ENCODE measurements around the gene ZW10. TPM values are rescaled to one million over a fixed set of nuclear protein-coding genes. Genes with fewer than 3 reads are reported as not detected.
A peak's percentile ranks its signal among the peaks of the same experiment; 100 is the strongest.

Gene ZW10, protein sequence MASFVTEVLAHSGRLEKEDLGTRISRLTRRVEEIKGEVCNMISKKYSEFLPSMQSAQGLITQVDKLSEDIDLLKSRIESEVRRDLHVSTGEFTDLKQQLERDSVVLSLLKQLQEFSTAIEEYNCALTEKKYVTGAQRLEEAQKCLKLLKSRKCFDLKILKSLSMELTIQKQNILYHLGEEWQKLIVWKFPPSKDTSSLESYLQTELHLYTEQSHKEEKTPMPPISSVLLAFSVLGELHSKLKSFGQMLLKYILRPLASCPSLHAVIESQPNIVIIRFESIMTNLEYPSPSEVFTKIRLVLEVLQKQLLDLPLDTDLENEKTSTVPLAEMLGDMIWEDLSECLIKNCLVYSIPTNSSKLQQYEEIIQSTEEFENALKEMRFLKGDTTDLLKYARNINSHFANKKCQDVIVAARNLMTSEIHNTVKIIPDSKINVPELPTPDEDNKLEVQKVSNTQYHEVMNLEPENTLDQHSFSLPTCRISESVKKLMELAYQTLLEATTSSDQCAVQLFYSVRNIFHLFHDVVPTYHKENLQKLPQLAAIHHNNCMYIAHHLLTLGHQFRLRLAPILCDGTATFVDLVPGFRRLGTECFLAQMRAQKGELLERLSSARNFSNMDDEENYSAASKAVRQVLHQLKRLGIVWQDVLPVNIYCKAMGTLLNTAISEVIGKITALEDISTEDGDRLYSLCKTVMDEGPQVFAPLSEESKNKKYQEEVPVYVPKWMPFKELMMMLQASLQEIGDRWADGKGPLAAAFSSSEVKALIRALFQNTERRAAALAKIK
- 26.8 TPM for polyA plus RNA-seq (2013, experiment 1 of 2)
- 23.6 TPM for polyA plus RNA-seq (2013, experiment 2 of 2)

- under 1% methylated on average over 44 of the region's 46 CpGs for WGBS
- Histone ChIP-seq H3K4me1 (ENCODE audit: insufficient read depth, low read length) (no peaks in the 10 kb centered on the region; the same call in 1 of the 2 replicates), H3K36me3 (ENCODE audit: insufficient read depth, low read length) (peaks cover 24% of the 10 kb centered on the region), H3K27me3 (ENCODE audit: insufficient read depth, low read length) (peaks cover 3% of the 10 kb centered on the region; the same call in 1 of the 2 replicates), H3K9me3 (ENCODE audit: insufficient read depth, low read depth, low read length) (no peaks in the 10 kb centered on the region), H3K9ac (ENCODE audit: low read depth, low read length) (peak within 1 kb of the TSS; percentile 89), H3K4me3 (ENCODE audit: low read length) (peak within 1 kb of the TSS; percentile 79), H3K27ac (ENCODE audit: low read depth, low read length) (peak within 1 kb of the TSS; percentile 16; the same call in 1 of the 2 replicates)
These were observed at the start of gene ZW10 for GRCh38 chr11:113773416-113774173. TSS of gene ZW10 (minus strand) at chr11:113773692. CDS start at chr11:113773666, 26 bp downstream.

GRCh38 chr11:113818426-113818825, 44.9 kb upstream of the ZW10 start:
- WGBS, result 95% methylated on average over 3 of the region's 3 CpGs
- H3K9me3 ChIP-seq (ENCODE audit: insufficient read depth, low read depth, low read length), result no peaks in the 10 kb centered on the region
- peaks cover 90% of the 10 kb centered on the region for H3K36me3 ChIP-seq (ENCODE audit: insufficient read depth, low read length)
- no peak overlapping the region for H3K27ac ChIP-seq (ENCODE audit: low read depth, low read length)
- no peak overlapping the region for H3K9ac ChIP-seq (ENCODE audit: low read depth, low read length)
- peaks cover 5% of the 10 kb centered on the region; the same call in 1 of the 2 replicates for H3K4me1 ChIP-seq (ENCODE audit: insufficient read depth, low read length)
- no peaks in the 10 kb centered on the region for H3K27me3 ChIP-seq (ENCODE audit: insufficient read depth, low read length)
- H3K4me3 ChIP-seq (ENCODE audit: low read length), result no peak overlapping the region

DNA sequence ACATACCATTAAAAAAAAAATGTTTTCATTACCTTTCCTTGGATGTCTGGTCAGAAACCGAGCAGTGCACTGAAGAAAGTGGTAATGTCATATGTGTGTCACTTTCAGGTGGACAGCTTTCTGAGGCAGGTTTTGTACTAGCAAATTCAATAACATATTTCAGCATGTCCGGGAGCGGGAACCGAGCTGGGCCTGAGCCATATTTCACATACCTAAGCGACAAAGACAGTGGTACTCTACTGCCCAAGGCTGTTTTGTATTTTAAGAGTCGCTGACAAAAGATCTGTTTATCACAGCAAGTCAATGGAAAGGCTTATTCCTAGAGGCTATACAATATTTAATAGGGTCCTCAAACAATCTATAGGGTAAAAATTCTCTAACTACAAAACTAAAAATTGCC, 44.1 kb upstream of the ZW10 start:
- H3K27ac ChIP-seq (ENCODE audit: low read depth, low read length), result no peak overlapping the region
- H3K36me3 ChIP-seq (ENCODE audit: insufficient read depth, low read length), result peaks cover 90% of the 10 kb centered on the region
- no peaks in the 10 kb centered on the region for H3K27me3 ChIP-seq (ENCODE audit: insufficient read depth, low read length)
- H3K4me3 ChIP-seq (ENCODE audit: low read length), result no peak overlapping the region
- no peak overlapping the region for H3K9ac ChIP-seq (ENCODE audit: low read depth, low read length)
- peaks cover 5% of the 10 kb centered on the region; the same call in 1 of the 2 replicates for H3K4me1 ChIP-seq (ENCODE audit: insufficient read depth, low read length)
- no peaks in the 10 kb centered on the region for H3K9me3 ChIP-seq (ENCODE audit: insufficient read depth, low read depth, low read length)
- 96% methylated on average over 6 of the region's 6 CpGs for WGBS

- Histone ChIP-seq H3K27ac (ENCODE audit: low read depth, low read length) (no peak overlapping the region), H3K36me3 (ENCODE audit: insufficient read depth, low read length) (peaks cover 91% of the 10 kb centered on the region), H3K9me3 (ENCODE audit: insufficient read depth, low read depth, low read length) (no peaks in the 10 kb centered on the region), H3K27me3 (ENCODE audit: insufficient read depth, low read length) (no peaks in the 10 kb centered on the region), H3K9ac (ENCODE audit: low read depth, low read length) (no peak overlapping the region), H3K4me3 (ENCODE audit: low read length) (no peak overlapping the region), H3K4me1 (ENCODE audit: insufficient read depth, low read length) (peaks cover 5% of the 10 kb centered on the region; the same call in 1 of the 2 replicates)
- 100% methylated on average over 1 of the region's 1 CpG for WGBS
These were observed 43.7 kb upstream of the ZW10 start for GRCh38 chr11:113817162-113817561.

DNA sequence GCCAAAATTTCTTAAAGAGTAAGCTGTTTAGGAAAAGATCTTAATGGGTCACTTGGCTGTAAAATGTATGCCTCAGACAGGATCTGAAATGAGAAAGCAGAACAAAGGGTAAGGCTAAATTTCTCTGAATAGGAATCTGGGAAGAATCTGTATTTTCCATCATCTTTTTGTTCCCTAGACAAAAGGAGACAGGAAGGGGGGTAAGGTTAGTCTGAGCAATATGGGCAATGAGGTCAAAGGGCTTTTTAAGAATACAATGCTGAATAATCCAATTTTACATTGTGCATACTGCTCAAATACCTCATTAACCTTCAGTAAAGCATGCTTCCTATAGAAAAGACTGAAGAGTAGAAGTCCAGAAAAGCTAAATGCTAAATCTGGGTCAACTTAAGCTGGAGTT, 40.7 kb upstream of the ZW10 start:
- H3K27me3 ChIP-seq (ENCODE audit: insufficient read depth, low read length), result no peaks in the 10 kb centered on the region
- peak overlapping the region; percentile 40; the same call in 1 of the 2 replicates for H3K9ac ChIP-seq (ENCODE audit: low read depth, low read length)
- H3K4me3 ChIP-seq (ENCODE audit: low read length), result no peak overlapping the region
- H3K36me3 ChIP-seq (ENCODE audit: insufficient read depth, low read length), result peaks cover 94% of the 10 kb centered on the region
- H3K27ac ChIP-seq (ENCODE audit: low read depth, low read length), result 0 out of 2 replicates have a peak overlapping the region, but pooled peaks have one; percentile 1
- H3K9me3 ChIP-seq (ENCODE audit: insufficient read depth, low read depth, low read length), result no peaks in the 10 kb centered on the region
- H3K4me1 ChIP-seq (ENCODE audit: insufficient read depth, low read length), result peaks cover 5% of the 10 kb centered on the region; the same call in 1 of the 2 replicates

DNA sequence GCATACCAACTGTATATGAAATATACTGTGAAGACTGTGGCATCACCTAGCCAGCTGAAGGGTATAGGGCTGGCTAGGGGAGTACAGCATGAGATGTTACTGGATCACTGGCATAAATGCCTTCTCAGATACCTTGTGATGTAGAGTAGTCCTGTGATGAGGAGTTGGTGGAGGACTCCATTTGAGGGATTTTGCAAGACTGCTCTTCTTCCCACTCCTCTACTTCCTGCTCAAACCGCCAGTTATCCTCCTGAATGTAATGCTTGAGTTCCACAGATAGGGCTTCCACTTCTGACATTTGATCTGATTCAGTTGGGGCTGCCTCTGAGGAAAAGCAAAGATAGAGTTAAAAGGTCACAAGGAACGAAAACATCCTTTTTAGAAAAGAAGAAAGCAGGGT, 35.4 kb upstream of the ZW10 start:
- Histone ChIP-seq H3K9me3 (ENCODE audit: insufficient read depth, low read depth, low read length) (no peaks in the 10 kb centered on the region), H3K27me3 (ENCODE audit: insufficient read depth, low read length) (no peaks in the 10 kb centered on the region), H3K36me3 (ENCODE audit: insufficient read depth, low read length) (peaks cover 98% of the 10 kb centered on the region), H3K27ac (ENCODE audit: low read depth, low read length) (no peak overlapping the region), H3K9ac (ENCODE audit: low read depth, low read length) (no peak overlapping the region), H3K4me3 (ENCODE audit: low read length) (no peak overlapping the region), H3K4me1 (ENCODE audit: insufficient read depth, low read length) (peaks cover 2% of the 10 kb centered on the region; the same call in 1 of the 2 replicates)
- WGBS, result 88% methylated on average over 1 of the region's 2 CpGs

DNA sequence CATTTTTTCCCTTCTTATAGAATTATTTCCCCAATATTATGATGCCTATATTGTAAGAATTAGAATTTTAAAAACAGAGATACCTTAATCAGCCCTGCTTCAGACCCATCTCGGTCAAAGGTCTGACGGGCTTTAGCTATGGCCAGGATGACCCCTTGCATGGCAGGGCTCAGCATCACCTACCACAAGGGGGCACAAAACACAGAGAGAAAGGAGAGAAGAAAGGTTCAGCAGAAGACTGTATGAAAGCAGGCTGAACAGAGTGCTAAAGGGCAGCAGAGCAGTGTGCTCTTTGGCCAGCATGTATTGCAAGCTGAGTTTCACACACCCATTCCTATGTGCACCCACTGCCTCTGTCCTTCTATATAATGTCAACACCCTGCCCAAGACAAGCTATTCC, 32.9 kb upstream of the ZW10 start:
- no peaks in the 10 kb centered on the region for H3K27me3 ChIP-seq (ENCODE audit: insufficient read depth, low read length)
- H3K4me1 ChIP-seq (ENCODE audit: insufficient read depth, low read length), result no peaks in the 10 kb centered on the region
- H3K9me3 ChIP-seq (ENCODE audit: insufficient read depth, low read depth, low read length), result no peaks in the 10 kb centered on the region
- no peak overlapping the region for H3K9ac ChIP-seq (ENCODE audit: low read depth, low read length)
- WGBS, result 68% methylated on average over 2 of the region's 2 CpGs
- no peak overlapping the region for H3K27ac ChIP-seq (ENCODE audit: low read depth, low read length)
- H3K36me3 ChIP-seq (ENCODE audit: insufficient read depth, low read length), result peaks cover 98% of the 10 kb centered on the region
- no peak overlapping the region for H3K4me3 ChIP-seq (ENCODE audit: low read length)

DNA sequence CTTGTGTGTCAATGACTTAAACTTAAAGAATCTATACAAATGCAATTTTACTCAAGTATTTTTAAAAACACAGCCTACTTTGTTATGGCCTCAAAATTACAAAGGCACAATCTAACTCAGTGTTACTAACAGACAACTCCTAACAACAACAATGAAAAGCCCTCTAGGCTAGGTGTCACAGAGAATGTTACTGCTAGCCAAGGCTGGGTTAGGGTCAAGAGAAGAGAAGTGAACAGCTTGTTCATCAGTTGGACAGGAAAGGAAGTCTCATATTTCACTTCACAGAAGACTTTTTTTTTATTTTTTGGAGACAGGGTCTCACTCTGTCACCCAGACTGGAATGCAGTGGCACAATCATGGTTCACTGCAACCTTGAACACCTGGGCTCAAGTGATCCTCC, 32.1 kb upstream of the ZW10 start:
- no peaks in the 10 kb centered on the region for H3K27me3 ChIP-seq (ENCODE audit: insufficient read depth, low read length)

GRCh38 chr11:113802621-113803020, 29.1 kb upstream of the ZW10 start:
- H3K27ac ChIP-seq (ENCODE audit: low read depth, low read length), result no peak overlapping the region
- H3K36me3 ChIP-seq (ENCODE audit: insufficient read depth, low read length), result peaks cover 96% of the 10 kb centered on the region
- H3K4me1 ChIP-seq (ENCODE audit: insufficient read depth, low read length), result no peaks in the 10 kb centered on the region
- no peaks in the 10 kb centered on the region for H3K27me3 ChIP-seq (ENCODE audit: insufficient read depth, low read length)
- no peak overlapping the region for H3K9ac ChIP-seq (ENCODE audit: low read depth, low read length)
- H3K4me3 ChIP-seq (ENCODE audit: low read length), result no peak overlapping the region
- no peaks in the 10 kb centered on the region for H3K9me3 ChIP-seq (ENCODE audit: insufficient read depth, low read depth, low read length)

More for the DNA sequence above, 32.1 kb upstream of the ZW10 start:
- Histone ChIP-seq H3K36me3 (ENCODE audit: insufficient read depth, low read length) (peaks cover 98% of the 10 kb centered on the region), H3K4me3 (ENCODE audit: low read length) (no peak overlapping the region), H3K9ac (ENCODE audit: low read depth, low read length) (no peak overlapping the region), H3K27ac (ENCODE audit: low read depth, low read length) (no peak overlapping the region), H3K9me3 (ENCODE audit: insufficient read depth, low read depth, low read length) (no peaks in the 10 kb centered on the region), H3K4me1 (ENCODE audit: insufficient read depth, low read length) (no peaks in the 10 kb centered on the region)

DNA sequence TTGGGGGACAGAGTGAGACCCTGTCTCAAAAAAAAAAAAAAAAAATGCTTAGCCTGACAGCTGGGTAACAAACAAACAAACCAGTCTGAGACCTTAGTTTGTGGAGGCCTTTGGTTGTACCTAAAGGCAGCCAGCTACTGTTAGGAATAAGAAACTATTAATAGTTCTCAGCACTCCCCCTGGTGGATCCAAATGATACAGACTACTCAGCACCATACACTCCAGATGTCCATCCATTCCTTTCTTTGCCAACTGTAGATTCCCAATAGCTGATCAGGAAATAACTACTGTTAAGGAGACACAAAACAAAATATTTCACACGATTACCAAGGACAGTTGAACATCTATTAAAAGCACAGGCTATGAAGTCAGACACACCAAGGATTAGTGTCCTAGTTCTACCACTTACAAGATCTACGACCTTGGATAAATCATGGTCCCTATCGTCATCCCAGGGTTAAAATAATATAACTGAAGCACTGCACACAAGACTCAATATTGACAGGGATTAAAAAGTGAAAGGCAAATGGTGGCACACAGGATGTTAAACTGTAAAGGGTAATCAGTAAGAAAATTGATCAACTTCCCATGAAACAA, 23.3 kb upstream of the ZW10 start:
- Histone ChIP-seq H3K9ac (ENCODE audit: low read depth, low read length) (no peak overlapping the region), H3K36me3 (ENCODE audit: insufficient read depth, low read length) (peaks cover 48% of the 10 kb centered on the region), H3K27ac (ENCODE audit: low read depth, low read length) (no peak overlapping the region), H3K9me3 (ENCODE audit: insufficient read depth, low read depth, low read length) (no peaks in the 10 kb centered on the region), H3K4me1 (ENCODE audit: insufficient read depth, low read length) (no peaks in the 10 kb centered on the region), H3K27me3 (ENCODE audit: insufficient read depth, low read length) (no peaks in the 10 kb centered on the region), H3K4me3 (ENCODE audit: low read length) (no peak overlapping the region)
- 89% methylated on average over 3 of the region's 3 CpGs for WGBS
